ENCODE data around the gene SERTAD1. TPM values are rescaled to one million over a fixed set of nuclear protein-coding genes. Genes with fewer than 3 reads are reported as not detected.

SERTAD1 gene
- total RNA-seq, 1 donor from 2014 or later = 13.4 TPM

DNA sequence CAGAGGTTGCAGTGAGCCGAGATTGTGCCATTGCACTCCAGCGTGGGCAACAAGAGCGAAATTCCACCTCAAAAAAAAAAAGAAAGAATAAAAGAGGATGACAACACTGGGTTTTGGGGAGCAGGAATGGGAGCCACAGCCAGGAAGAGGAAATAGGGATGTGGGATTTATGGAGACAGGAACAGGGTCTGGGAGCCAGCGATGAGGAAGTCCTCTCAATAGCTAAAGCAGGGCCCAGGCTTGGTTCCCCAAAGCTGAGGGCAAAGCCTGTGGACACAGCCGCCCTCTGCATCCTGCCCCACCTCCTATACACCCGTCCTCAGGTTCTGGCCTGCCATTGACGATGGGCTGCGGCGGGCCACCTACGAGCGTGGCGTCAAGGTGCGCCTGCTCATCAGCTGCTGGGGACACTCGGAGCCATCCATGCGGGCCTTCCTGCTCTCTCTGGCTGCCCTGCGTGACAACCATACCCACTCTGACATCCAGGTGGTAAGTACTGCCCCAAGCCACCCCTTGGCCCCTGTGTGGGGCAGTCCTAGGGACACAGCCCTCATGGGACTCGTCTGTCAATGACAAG is 49.4 kb downstream of the SERTAD1 start:
- no peaks in the 10 kb centered on the region for H3K27me3 Mint-ChIP-seq
- intact Hi-C loops (cut with micrococcal nuclease) = no loop called here
- H3K4me3 Mint-ChIP-seq = no peak overlapping the region
- no peak overlapping the region for H3K27ac Mint-ChIP-seq
- no peaks in the 10 kb centered on the region for H3K9me3 Mint-ChIP-seq
- ChIA-PET CTCF (no interaction called here), POLR2A (no interaction called here)
- no peaks in the 10 kb centered on the region for H3K4me1 Mint-ChIP-seq
- TF ChIP-seq, protein P1, sequence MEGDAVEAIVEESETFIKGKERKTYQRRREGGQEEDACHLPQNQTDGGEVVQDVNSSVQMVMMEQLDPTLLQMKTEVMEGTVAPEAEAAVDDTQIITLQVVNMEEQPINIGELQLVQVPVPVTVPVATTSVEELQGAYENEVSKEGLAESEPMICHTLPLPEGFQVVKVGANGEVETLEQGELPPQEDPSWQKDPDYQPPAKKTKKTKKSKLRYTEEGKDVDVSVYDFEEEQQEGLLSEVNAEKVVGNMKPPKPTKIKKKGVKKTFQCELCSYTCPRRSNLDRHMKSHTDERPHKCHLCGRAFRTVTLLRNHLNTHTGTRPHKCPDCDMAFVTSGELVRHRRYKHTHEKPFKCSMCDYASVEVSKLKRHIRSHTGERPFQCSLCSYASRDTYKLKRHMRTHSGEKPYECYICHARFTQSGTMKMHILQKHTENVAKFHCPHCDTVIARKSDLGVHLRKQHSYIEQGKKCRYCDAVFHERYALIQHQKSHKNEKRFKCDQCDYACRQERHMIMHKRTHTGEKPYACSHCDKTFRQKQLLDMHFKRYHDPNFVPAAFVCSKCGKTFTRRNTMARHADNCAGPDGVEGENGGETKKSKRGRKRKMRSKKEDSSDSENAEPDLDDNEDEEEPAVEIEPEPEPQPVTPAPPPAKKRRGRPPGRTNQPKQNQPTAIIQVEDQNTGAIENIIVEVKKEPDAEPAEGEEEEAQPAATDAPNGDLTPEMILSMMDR (IDR thresholded peaks at IDR 0.05) = no peak
- ATAC-seq (ENCODE audit: low read depth) = no peak
- H3K36me3 Mint-ChIP-seq (ENCODE audit: low read depth) = peaks cover 31% of the 10 kb centered on the region
- DNase-seq = no peak

DNA sequence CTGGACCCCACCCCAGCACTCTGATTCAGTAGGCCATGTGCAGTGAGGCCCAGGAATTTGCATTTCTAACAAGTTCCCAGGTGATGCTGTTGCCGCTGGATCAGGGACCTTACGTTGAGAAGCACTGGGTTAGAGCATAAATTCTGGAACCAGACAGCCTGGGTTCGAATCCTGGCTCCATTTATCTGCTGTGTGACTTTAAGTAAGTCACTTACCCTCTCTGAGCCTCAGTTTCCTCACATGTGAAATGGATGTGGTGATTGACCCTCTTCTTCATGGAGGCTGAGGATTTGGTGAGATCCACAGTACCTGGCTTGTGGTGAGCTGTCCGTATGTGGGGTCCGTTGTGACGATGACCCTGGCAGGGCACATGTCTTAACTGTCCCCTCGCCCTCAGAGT is 51.7 kb downstream of the SERTAD1 start:
- intact Hi-C loops (cut with micrococcal nuclease) = no loop called here
- Mint-ChIP-seq H3K9me3 (no peaks in the 10 kb centered on the region), H3K27me3 (no peaks in the 10 kb centered on the region), H3K4me3 (no peak overlapping the region), H3K4me1 (no peaks in the 10 kb centered on the region), H3K36me3 (ENCODE audit: low read depth) (peaks cover 44% of the 10 kb centered on the region), H3K27ac (no peak overlapping the region)
- TF ChIP-seq, protein P1 (IDR thresholded peaks at IDR 0.05) = no peak
- CTCF ChIA-PET = no interaction called here
- DNase-seq (no peak), ATAC-seq (ENCODE audit: low read depth) (no peak)
- POLR2A ChIA-PET = no interaction called here

DNA sequence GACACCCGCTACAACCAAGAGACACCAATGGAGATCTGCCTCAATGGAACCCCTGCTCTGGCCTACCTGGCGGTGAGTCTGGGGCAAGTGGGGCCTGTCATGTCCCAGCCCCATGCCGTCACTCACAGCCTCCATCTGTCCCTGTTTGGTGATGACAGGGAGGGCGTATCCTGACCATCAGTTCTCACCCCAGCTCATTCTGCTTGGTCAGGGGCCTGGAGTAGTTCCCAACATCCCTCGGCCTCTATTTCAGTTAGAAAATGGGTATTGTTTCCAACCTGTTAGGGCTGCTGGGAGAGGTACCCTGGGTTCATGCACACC is 54.0 kb downstream of the SERTAD1 start:
- no peak overlapping the region for H3K27ac Mint-ChIP-seq
- no peaks in the 10 kb centered on the region for H3K9me3 Mint-ChIP-seq
- no peak for ATAC-seq (ENCODE audit: low read depth)
- no peak overlapping the region for H3K4me3 Mint-ChIP-seq
- DNase-seq = no peak
- TF ChIP-seq, protein P1 (IDR thresholded peaks at IDR 0.05) = no peak
- peaks cover 43% of the 10 kb centered on the region for H3K36me3 Mint-ChIP-seq (ENCODE audit: low read depth)
- CTCF ChIA-PET = no interaction called here
- POLR2A ChIA-PET = no interaction called here
- intact Hi-C loops (cut with micrococcal nuclease) = no loop called here
- no peaks in the 10 kb centered on the region for H3K27me3 Mint-ChIP-seq
- no peaks in the 10 kb centered on the region for H3K4me1 Mint-ChIP-seq

Other genes starting within 250 kb of the SERTAD1 start
- gene MAP3K10, start 234.6 kb downstream of the SERTAD1 start, total RNA-seq = 16.4 and 20.5 TPM in 2 replicates
- not detected in 2 replicates for gene TTC9B, start 207.6 kb downstream of the SERTAD1 start, total RNA-seq
- 0.16 and 0.42 TPM in 2 replicates for gene CCNP, start 199.3 kb downstream of the SERTAD1 start, total RNA-seq
- 157 and 176 TPM in 2 replicates for gene AKT2, start 140.6 kb downstream of the SERTAD1 start, total RNA-seq
- 14.6 and 14.7 TPM in 2 replicates for gene C19orf47, start 77.6 kb downstream of the SERTAD1 start, total RNA-seq
- 37.0 and 37.8 TPM in 2 replicates for gene PLD3, start 77.3 kb downstream of the SERTAD1 start, total RNA-seq
- gene HIPK4, start 35.8 kb downstream of the SERTAD1 start, total RNA-seq = 0.09 TPM in 1 of 2 replicates, not detected in the other
- gene PRX, start 12.6 kb downstream of the SERTAD1 start, total RNA-seq = 1.4 and 1.7 TPM in 2 replicates
- 43.5 and 48.4 TPM in 2 replicates for gene SERTAD3, start 18.3 kb upstream of the SERTAD1 start, total RNA-seq
- gene BLVRB, start 39.8 kb upstream of the SERTAD1 start, total RNA-seq = 12.3 and 14.6 TPM in 2 replicates
- 0.20 and 0.49 TPM in 2 replicates for gene SPTBN4, start 41.0 kb upstream of the SERTAD1 start, total RNA-seq
- 184 and 213 TPM in 2 replicates for gene SHKBP1, start 150.9 kb upstream of the SERTAD1 start, total RNA-seq
- 57.2 and 75.1 TPM in 2 replicates for gene LTBP4, start 175.4 kb upstream of the SERTAD1 start, total RNA-seq

Measured in activated B cell treated with CpG ODN at 0.5 μM for 24 hours (primary cell).